Subcutaneous adipose tissue (tissue), 4 donors: ENCODE data around the gene EXT2. TPM values are rescaled to one million over a fixed set of nuclear protein-coding genes. Genes with fewer than 3 reads are reported as not detected.

Experiments
- total RNA-seq, 4 donors: library from RNA; depleted of rRNA; stranded (reverse); fragments of >200 nt; gene quantifications; one replicate each; pipeline ENCODE4 v1.1.0, GENCODE V29; 2016
- TF ChIP-seq, protein P1 (sequence below): fragments of 450-650 bp; IDR thresholded peaks from one replicate; pipeline ENCODE4 v1.5.1; 2016; ENCODE audit warnings: low read depth, mild to moderate bottlenecking, control low read depth, antibody characterized with exemption, moderate library complexity

EXT2 gene
- total RNA-seq, 4 donors from 2014 or later, result 48.6 to 63.9 (median 54.8) TPM

- TF ChIP-seq, protein P1, sequence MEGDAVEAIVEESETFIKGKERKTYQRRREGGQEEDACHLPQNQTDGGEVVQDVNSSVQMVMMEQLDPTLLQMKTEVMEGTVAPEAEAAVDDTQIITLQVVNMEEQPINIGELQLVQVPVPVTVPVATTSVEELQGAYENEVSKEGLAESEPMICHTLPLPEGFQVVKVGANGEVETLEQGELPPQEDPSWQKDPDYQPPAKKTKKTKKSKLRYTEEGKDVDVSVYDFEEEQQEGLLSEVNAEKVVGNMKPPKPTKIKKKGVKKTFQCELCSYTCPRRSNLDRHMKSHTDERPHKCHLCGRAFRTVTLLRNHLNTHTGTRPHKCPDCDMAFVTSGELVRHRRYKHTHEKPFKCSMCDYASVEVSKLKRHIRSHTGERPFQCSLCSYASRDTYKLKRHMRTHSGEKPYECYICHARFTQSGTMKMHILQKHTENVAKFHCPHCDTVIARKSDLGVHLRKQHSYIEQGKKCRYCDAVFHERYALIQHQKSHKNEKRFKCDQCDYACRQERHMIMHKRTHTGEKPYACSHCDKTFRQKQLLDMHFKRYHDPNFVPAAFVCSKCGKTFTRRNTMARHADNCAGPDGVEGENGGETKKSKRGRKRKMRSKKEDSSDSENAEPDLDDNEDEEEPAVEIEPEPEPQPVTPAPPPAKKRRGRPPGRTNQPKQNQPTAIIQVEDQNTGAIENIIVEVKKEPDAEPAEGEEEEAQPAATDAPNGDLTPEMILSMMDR, result no peak
Measured at GRCh38 chr11:44058275-44058674, 37.2 kb upstream of the EXT2 start.

DNA sequence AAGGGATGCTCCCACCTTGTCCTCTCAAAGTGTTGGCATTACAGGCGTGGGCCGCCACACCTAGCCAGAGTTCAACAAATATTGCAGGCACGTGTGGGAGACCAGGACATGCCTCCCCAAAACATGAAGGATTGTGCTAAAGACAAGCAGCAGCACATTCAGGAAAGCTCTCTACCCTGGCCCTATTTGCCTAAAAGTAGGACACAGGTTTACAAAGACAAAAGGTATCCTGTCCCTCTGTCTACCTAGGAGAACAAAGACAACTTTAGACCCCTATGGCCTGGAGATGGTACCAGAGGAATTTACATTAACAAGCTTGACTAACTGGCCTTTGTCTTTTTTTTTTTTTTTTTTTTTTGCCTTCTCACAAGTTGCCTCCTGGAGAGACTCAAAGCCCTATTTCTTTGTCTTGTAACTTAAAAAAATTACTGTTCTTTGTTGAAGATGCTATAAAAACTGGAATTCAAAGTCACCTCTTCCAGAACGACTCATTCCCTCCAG, 30.3 kb upstream of the EXT2 start:
- TF ChIP-seq, protein P1, result no peak

DNA sequence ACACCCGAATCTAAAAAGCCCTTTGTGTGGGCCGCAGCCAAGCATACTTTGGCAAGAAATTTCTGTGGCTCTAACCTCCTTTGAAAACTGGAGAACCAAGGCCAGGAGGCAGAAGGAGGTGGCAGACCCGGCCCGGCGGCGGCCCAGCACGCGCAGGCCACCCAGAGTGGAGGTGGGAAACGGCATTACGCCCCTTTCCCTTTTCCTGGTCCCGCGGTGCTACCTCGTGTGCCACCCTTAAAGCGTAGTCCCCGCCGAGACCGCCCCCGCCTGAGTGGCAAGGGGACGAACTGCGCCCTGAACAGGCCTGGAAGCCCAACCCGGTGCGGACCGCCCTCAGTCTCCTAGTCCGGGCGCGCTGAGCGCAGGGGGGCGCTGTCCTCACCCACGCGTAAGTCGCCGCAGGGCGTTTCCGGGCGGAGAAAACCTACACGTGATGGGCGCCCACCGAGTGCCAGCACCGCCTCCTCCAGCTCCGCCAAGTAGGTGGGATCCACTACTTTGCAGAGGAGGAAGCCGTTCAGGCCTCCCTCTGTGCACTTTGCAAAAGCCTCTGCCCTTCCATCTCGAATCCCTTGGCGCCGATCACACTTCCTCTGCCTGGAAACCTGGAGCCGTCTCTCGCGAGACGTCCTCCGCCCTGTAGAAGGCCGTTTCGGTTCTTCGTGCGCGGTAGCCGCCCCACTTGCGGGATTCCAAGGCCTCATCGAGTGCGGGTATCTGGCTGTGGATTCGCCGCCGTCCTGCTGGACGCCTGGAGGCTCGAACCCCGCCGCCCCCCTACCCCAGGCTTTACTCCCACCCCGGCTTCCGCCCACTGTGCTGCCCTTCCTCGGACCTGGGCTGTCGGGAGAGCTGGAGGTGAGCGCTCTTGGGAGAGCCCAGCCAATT, 29.4 kb upstream of the EXT2 start, which contains the start of gene ACCS:
Gene ACCS, plus strand, starts transcription at position 430 of the 891 bp plus-strand sequence. CDS start 1,358 bp downstream, outside the sequence.
- TF ChIP-seq, protein P1, result no peak

- TF ChIP-seq, protein P1, result no peak
Measured at GRCh38 chr11:44066732-44067141, 28.7 kb upstream of the EXT2 start.

DNA sequence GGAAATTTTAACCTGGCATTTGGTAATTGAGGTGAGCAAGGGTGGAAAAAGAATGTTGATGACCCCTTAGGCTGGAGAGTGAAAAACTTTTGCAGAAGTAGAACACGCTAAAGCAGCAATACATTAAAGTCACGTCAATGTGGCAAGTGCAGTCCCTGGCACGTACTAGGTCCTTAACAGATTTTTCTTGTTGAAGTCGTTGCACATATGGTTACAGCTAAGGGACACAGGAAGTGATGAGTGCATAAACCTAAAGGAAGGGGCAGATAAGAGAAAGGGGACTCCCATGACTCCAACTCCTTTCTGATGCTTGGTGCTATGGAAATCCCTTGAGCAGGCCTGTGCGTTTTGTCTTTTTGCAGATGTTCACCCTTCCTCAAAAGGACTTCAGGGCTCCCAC, 28.2 kb upstream of the EXT2 start:
- TF ChIP-seq, protein P1, result no peak

DNA sequence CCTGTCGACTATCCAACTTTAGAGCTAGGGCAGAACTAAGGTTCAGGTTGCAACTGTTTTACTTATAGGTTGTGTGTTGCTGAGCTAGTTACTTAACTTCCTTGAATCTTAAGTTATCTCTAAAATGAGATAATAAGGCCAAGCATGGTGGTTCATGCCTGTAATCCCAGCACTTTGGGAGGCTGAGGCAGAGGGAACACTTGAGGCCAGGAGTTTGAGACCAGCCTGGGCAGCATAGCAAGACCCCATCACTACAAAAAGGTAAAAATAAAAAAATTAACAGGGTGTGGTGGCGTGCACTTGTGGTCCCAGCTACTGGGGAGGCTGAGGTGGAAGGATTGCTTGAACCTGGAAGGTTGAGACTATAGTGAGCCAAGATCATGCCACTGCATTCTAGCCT, 27.3 kb upstream of the EXT2 start:
- TF ChIP-seq, protein P1, result no peak

GRCh38 chr11:44071157-44071556, 24.3 kb upstream of the EXT2 start:
- TF ChIP-seq, protein P1, result no peak
